Sigmoid colon (tissue), 7 donors: ENCODE measurements around the gene CCDC191. TPM values are rescaled to one million over a fixed set of nuclear protein-coding genes. Genes with fewer than 3 reads are reported as not detected.

Experiments used
- DNase-seq: peaks from one replicate; pipeline ENCODE4 v3.0.0-alpha.2; 2019
- H3K27ac ChIP-seq, 4 donors: fragments of 200-600 bp; sonication (generic); one replicate each; pipeline ENCODE4 v1.5.1; 2016 to 2019; ENCODE audit warnings: mild to moderate bottlenecking in 1 of 4
- H3K27me3 ChIP-seq, 3 donors: fragments of 200-600 bp; sonication (generic); one replicate each; pipeline ENCODE4 v1.5.1; 2019; ENCODE audit warnings: mild to moderate bottlenecking in 1 of 3
- H3K36me3 ChIP-seq, 4 donors: fragments of 200-600 bp; sonication (generic); one replicate each; pipeline ENCODE4 v1.5.1; 2016 to 2019
- H3K4me1 ChIP-seq, 4 donors: fragments of 200-600 bp; sonication (generic); one replicate each; pipeline ENCODE4 v1.5.1; 2017 to 2019
- H3K4me3 ChIP-seq, 4 donors: fragments of 200-600 bp; sonication (generic); one replicate each; pipeline ENCODE4 v1.5.1; 2017 to 2019; ENCODE audit warnings: mild to moderate bottlenecking in 2 of 4, moderate library complexity in 1 of 4
- H3K9me3 ChIP-seq, 4 donors: fragments of 200-600 bp in 3 of 4; sonication (generic) in 3 of 4; one replicate each; pipeline versions ENCODE4 v1.5.1 to v1.6.1; 2013 to 2019
- CTCF ChIP-seq, 4 experiments: fragments of 450-650 bp in 3 of 4; fragments of 200-600 bp in 1 of 4; IDR thresholded peaks; one replicate each; pipeline ENCODE4 v1.5.1; 2016 to 2019; ENCODE audit warnings: antibody characterized with exemption in 4 of 4, mild to moderate bottlenecking in 3 of 4, moderate library complexity in 2 of 4
- EP300 ChIP-seq, 4 donors: sonication (generic); formaldehyde crosslinking; IDR thresholded peaks; one replicate each; pipeline ENCODE4 v1.6.1; 2017; ENCODE audit warnings: antibody characterized with exemption in 4 of 4
- POLR2A ChIP-seq, 2 donors: fragments of 450-650 bp; IDR thresholded peaks; one replicate each; pipeline ENCODE4 v1.6.1; 2016; ENCODE audit warnings: antibody characterized with exemption in 2 of 2, mild to moderate bottlenecking in 2 of 2, moderate library complexity in 2 of 2
- POLR2AphosphoS5 ChIP-seq, 4 donors: sonication (generic); formaldehyde crosslinking; IDR thresholded peaks; one replicate each; pipeline ENCODE4 v1.6.1; 2017; ENCODE audit warnings: antibody characterized with exemption in 4 of 4
- WGBS, 2 donors: extraction: QIAGEN DNeasy Blood & Tissue Kit; methylation state at CpG; one replicate each; pipeline ENCODE4 v1.1.7; 2013; 5-methylcytosine and 5-hydroxymethylcytosine counted together
- intact Hi-C: fragments of 100-400 bp; cut with DNase I; formaldehyde crosslinking; loops from one replicate; pipeline ENCODE4 v1.15.1; 2023
- polyA plus RNA-seq, 3 donors: library from polyadenylated mRNA; stranded (reverse); fragments of 200-250 nt; gene quantifications; one replicate each; pipeline ENCODE4 v1.2.3, GENCODE V29; 2013
- total RNA-seq, 4 donors: library from RNA; depleted of rRNA; stranded (reverse); fragments of >200 nt; gene quantifications; one replicate each; pipeline ENCODE4 v1.1.0, GENCODE V29; 2016
- donor health status: healthy with polysubstance abuse.
- donor health status: Bipolar disorder and iron deficiency.
- donor health status: healthy.

The CCDC191 gene
- total and polyA plus RNA-seq, 7 donors = 0.60 to 5.5 (median 3.2) TPM

GRCh38 chr3:113985541-113985940, 70.8 kb downstream of the CCDC191 start:
- intact Hi-C loops = no loop called here
- H3K9me3 ChIP-seq = no peaks in the 10 kb centered on the region
- H3K27me3 ChIP-seq = no peaks in the 10 kb centered on the region
- TF ChIP-seq EP300 (IDR thresholded peaks at IDR 0.05) (no peak), CTCF (IDR thresholded peaks at IDR 0.05) (no peak), POLR2A (IDR thresholded peaks at IDR 0.05) (no peak), POLR2AphosphoS5 (IDR thresholded peaks at IDR 0.05) (no peak)
- DNase-seq = no peak
- 40 to 74% methylated on average over 4 of the region's 4 CpGs for WGBS, 2 donors
- H3K4me3 ChIP-seq = no peak overlapping the region
- no peaks in the 10 kb centered on the region for H3K4me1 ChIP-seq
- H3K27ac ChIP-seq = no peak overlapping the region
- peaks cover 0 to 17% (median 2%) of the 10 kb centered on the region in 4 donors for H3K36me3 ChIP-seq

GRCh38 chr3:113983544-113983943, 72.8 kb downstream of the CCDC191 start:
- TF ChIP-seq CTCF (IDR thresholded peaks at IDR 0.05) = no peak
- no peak for TF ChIP-seq POLR2A (IDR thresholded peaks at IDR 0.05)
- TF ChIP-seq EP300 (IDR thresholded peaks at IDR 0.05) = no peak
- TF ChIP-seq POLR2AphosphoS5 (IDR thresholded peaks at IDR 0.05) = no peak
- no peak for DNase-seq
- Histone ChIP-seq H3K4me3 (no peak overlapping the region), H3K27me3 (no peaks in the 10 kb centered on the region), H3K9me3 (no peaks in the 10 kb centered on the region), H3K36me3 (peaks cover 0 to 37% (median 6%) of the 10 kb centered on the region in 4 donors), H3K27ac (no peak overlapping the region), H3K4me1 (no peaks in the 10 kb centered on the region)
- WGBS, 2 donors = 95% methylated on average over 3 of the region's 3 CpGs
- intact Hi-C loops = no loop called here

- Histone ChIP-seq H3K4me1 (no peaks in the 10 kb centered on the region), H3K4me3 (no peak overlapping the region), H3K27me3 (no peaks in the 10 kb centered on the region), H3K9me3 (no peaks in the 10 kb centered on the region), H3K36me3 (peaks cover 0 to 51% (median 6%) of the 10 kb centered on the region in 4 donors), H3K27ac (no peak overlapping the region)
- intact Hi-C loops = no loop called here
- DNase-seq = no peak
- TF ChIP-seq POLR2AphosphoS5 (IDR thresholded peaks at IDR 0.05) = no peak
- no peak for TF ChIP-seq POLR2A (IDR thresholded peaks at IDR 0.05)
- no peak for TF ChIP-seq EP300 (IDR thresholded peaks at IDR 0.05)
- no peak for TF ChIP-seq CTCF (IDR thresholded peaks at IDR 0.05)
Measured at GRCh38 chr3:113981803-113982202, 74.5 kb downstream of the CCDC191 start.

GRCh38 chr3:113979916-113980315, 76.4 kb downstream of the CCDC191 start:
- DNase-seq = no peak
- no peaks in the 10 kb centered on the region for H3K27me3 ChIP-seq
- WGBS, 2 donors = 93 to 96% methylated on average over 1 of the region's 1 CpG
- peaks cover 0 to 50% (median 6%) of the 10 kb centered on the region in 4 donors for H3K36me3 ChIP-seq
- TF ChIP-seq POLR2A (IDR thresholded peaks at IDR 0.05) = no peak
- TF ChIP-seq POLR2AphosphoS5 (IDR thresholded peaks at IDR 0.05) = no peak
- no peak for TF ChIP-seq CTCF (IDR thresholded peaks at IDR 0.05)
- no peak for TF ChIP-seq EP300 (IDR thresholded peaks at IDR 0.05)
- intact Hi-C loops = no loop called here
- H3K27ac ChIP-seq = no peak overlapping the region
- no peaks in the 10 kb centered on the region for H3K9me3 ChIP-seq
- no peak overlapping the region for H3K4me3 ChIP-seq
- no peaks in the 10 kb centered on the region for H3K4me1 ChIP-seq

- Histone ChIP-seq H3K9me3 (peaks cover 0 to 14% (median 1%) of the 10 kb centered on the region in 4 donors), H3K4me1 (no peaks in the 10 kb centered on the region), H3K4me3 (no peak overlapping the region), H3K27me3 (no peaks in the 10 kb centered on the region), H3K27ac (no peak overlapping the region), H3K36me3 (peaks cover 0 to 50% (median 3%) of the 10 kb centered on the region in 4 donors)
- intact Hi-C loops = no loop called here
- DNase-seq = no peak
- TF ChIP-seq CTCF (IDR thresholded peaks at IDR 0.05) (no peak), POLR2A (IDR thresholded peaks at IDR 0.05) (no peak), POLR2AphosphoS5 (IDR thresholded peaks at IDR 0.05) (no peak), EP300 (IDR thresholded peaks at IDR 0.05) (no peak)
- WGBS, 2 donors = 84 to 94% methylated on average over 4 of the region's 4 CpGs
Measured at GRCh38 chr3:113977822-113978221, 78.5 kb downstream of the CCDC191 start.
